OCI-LY1 (cell line): Measurements from ENCODE around the gene TRIML1.

ENCODE experiments used
- CTCF ChIP-seq: fragments of 200-600 bp; sonication (generic), shearing (Covaris generic); IDR thresholded peaks from 2 replicates; pipeline ENCODE4 v1.5.1; 2017; ENCODE audit warnings: mild to moderate bottlenecking, antibody characterized with exemption, low read length, moderate library complexity, mixed read lengths
- EZH2 ChIP-seq: fragments of 200-600 bp; sonication (generic), shearing (Covaris generic); IDR thresholded peaks from 2 replicates; pipeline ENCODE4 v1.8.0; 2017; ENCODE audit warnings: borderline replicate concordance, mixed run types, mild to moderate bottlenecking, antibody characterized with exemption, low read length, moderate library complexity, mixed read lengths

- no peak for TF ChIP-seq CTCF
- no peak for TF ChIP-seq EZH2
Observed at GRCh38 chr4:188146618-188147017, 7.4 kb downstream of the TRIML1 start.
